Stimulated activated CD8-positive, alpha-beta memory T cell treated with anti-CD3 and anti-CD28 coated beads, Interleukin-7, amount 100 ng/mL, for 24 hours (primary cell): ENCODE measurements around the gene TMEM247.
A peak's percentile ranks its signal among the peaks of the same experiment; 100 is the strongest.
"Not testable (repeated sequence)": the region's sequence is repeated elsewhere in the genome, so short reads cannot be mapped to it uniquely, and the experiment has no call there.

Experiments
- DNase-seq: peaks from one replicate; pipeline ENCODE4 v3.0.0-alpha.2; 2020; ENCODE audit warnings: low read depth

The TMEM247 gene

DNA sequence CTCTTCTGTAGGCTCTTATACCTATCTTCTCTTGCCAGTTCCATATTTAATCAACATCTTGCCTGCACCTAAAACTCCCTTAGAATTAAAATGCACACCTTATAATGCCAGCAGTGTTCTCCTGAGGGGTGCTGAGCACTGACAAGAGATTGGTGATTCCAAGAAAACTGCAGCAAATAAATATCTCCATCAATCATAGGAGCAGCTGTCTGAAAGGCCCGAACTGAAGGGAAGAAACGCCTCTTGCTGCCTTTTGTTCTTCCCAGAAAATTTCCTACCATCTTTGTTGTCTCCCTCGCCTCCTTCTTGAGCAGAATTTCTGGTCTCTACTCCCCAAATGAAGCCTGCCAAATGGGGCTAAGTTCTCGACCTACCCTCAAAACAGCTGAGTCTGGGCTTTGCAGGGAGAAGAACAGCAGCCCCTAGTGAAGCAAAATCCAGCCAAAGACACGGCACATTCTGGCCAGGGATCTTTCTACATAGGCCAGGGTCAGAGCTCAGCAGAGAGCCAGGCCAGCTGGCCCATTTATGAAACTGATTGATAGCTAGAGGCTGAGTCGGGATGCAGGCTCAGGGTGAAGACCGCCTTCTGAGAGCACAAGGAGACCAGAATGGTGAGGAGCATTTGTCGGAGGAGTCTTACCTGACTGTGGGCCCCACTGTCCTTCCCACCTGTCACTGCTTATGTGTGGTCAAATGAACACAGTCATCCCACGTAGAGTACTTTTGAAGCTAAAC lies 20.4 kb upstream of the TMEM247 start:
- no peak for DNase-seq

GRCh38 chr2:46459694-46460093 lies 19.7 kb upstream of the TMEM247 start:
- DNase-seq, result no peak

- DNase-seq, result no peak
Measured at GRCh38 chr2:46460241-46460921, 19.0 kb upstream of the TMEM247 start.

GRCh38 chr2:46461011-46461674 lies 18.2 kb upstream of the TMEM247 start:
- DNase-seq, result peak; percentile 63

- DNase-seq, result no peak
Measured at GRCh38 chr2:46461709-46462171, 17.6 kb upstream of the TMEM247 start.

GRCh38 chr2:46462936-46463335 lies 16.4 kb upstream of the TMEM247 start:
- no peak for DNase-seq

DNA sequence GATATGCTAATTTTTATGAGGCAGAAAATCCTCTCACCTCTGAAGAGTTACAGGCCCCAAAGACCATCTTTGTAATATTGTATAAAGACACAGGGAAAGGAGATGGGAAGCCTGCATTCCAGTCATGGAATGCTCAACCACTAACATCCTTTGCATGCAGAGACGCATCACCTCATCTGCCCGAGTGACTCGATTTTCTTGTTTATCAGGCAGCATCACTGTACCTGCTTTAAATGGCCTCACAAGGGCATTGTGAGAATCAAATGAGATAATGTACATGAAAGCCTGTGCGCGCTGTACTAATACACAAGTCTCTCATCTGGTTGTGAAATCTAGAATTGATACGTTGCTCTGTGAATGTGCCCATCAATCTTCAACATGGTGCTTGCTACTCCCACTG lies 10.2 kb upstream of the TMEM247 start:
- no peak for DNase-seq

- DNase-seq, result no peak
Measured at GRCh38 chr2:46469700-46470099, 9.7 kb upstream of the TMEM247 start.

GRCh38 chr2:46470114-46470628 lies 9.2 kb upstream of the TMEM247 start:
- DNase-seq, result no peak

DNA sequence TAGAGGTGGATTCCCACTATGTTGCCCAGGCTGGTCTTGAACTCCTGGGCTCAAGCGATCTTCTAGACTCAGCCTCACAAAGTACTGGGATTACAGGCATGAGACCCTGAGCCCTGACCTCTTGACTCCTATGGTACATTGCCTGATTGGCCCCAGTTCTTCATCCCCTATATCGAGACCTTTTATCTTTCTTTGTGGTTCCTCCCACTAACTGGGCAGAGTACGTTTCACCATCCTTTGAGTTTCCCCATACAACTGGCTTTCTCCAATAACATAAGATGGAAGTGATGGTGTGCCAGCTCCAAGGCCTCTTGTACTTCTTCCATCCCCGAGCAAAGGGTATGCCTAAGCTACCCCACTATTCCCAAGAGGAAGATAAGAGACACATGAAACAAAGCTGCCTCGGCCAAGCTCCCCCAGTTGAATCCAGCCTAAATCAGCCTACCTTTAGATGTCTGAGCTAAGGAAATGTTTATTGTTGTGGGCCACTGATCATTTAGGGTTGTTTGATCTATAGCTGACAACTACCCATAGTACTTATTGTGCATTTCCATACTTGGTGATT lies 8.3 kb upstream of the TMEM247 start:
- no peak for DNase-seq

DNA sequence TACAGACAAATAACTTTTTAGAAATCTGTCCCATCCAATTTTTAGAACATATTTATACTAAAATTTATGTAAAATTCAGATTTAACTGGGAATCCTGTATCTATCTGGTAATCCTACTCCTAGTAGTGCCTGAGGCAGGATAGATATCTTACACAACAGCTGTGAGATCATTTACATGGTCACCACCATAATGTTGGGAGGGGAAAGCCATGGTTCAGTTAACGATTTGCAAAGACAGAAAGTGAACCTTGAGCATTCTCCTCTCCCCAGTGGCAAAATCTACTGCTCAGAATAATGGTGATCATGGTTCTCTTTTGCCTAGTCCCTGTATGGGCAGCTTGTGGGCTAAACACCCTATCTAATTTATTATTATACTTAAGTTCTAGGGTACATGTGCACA lies 7.7 kb upstream of the TMEM247 start:
- no peak for DNase-seq

DNA sequence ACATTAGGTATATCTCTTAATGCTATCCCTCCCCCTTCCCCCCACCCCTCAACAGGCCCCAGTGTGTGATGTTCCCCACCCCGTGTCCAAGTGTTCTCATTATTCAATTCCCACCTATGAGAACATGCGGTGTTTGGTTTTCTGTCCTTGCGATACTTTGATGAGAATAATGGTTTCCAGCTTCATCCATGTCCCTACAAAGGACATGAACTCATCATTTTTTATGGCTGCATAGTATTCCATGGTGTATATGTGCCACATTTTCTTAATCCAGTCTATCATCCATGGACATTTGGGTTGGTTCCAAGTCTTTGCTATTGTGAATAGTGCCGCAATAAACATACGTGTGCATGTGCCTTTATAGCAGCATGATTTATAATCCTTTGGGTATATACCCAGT lies 7.2 kb upstream of the TMEM247 start:
- not testable (repeated sequence) for DNase-seq

- not testable (repeated sequence) for DNase-seq
Measured at GRCh38 chr2:46477462-46477861, 1.9 kb upstream of the TMEM247 start.

GRCh38 chr2:46477925-46478324 lies 1.4 kb upstream of the TMEM247 start:
- DNase-seq, result no peak

DNA sequence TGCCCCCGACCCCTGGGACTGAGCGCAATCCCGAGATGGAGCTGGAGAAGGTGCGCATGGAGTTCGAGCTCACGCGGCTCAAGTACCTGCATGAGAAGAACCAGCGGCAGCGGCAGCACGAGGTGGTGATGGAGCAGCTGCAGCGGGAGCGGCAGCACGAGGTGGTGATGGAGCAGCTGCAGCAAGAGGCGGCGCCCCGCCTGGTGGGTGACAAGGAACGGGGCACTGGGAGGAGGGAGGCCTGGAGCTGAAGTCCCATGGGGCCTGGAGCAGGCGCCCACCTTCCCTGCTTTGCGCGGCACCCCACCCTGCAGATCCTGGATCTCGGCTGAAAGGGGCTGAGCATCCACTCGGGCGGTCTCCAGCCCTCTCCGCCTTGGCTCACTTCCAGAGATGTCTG lies 1.2 kb downstream of the TMEM247 start:
- DNase-seq, result no peak

DNA sequence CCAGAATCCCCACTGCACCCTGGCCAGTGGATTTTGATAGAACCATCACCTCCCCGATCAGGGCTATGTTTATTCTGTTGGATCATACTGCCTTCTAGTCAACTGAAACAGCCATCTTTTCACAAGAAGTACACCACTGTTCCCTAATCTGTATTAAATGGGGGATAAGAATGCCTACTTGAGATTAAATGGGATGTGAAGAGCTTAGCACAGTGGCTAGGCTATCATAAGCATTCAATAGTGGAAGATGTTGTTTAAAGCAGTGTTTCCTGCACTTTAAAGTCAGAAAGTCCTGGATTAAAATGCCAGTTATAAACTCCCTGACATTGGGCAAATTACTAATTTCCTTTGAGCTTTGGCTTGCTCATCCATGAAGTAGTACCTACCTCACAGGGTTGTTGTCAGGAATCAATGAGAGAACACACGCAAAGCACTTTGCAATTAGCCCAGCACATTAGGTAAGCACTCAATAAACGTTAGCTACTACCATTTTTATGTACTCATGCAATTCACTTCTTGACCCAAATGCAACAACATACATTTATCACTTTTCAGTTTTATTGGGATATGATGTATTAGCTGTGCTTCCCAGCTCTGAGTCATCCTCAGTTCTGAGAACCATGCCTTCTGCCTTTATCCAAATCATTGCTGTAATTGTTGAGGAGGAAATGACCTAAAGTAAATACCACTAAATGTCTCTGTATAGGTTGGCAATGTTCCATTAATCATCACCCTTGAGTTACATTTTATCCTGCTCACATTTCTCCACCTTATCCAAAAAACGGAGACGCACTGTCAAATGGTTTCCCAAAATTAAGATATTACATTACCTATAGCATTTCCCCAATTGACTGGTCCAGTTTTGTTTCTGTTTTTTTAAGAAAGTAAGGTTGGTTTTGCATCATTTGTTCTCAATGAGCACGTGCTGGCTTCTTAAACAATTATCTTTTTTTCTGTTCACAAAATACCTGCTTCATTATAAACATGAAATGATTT lies 2.1 kb downstream of the TMEM247 start:
- no peak for DNase-seq

DNA sequence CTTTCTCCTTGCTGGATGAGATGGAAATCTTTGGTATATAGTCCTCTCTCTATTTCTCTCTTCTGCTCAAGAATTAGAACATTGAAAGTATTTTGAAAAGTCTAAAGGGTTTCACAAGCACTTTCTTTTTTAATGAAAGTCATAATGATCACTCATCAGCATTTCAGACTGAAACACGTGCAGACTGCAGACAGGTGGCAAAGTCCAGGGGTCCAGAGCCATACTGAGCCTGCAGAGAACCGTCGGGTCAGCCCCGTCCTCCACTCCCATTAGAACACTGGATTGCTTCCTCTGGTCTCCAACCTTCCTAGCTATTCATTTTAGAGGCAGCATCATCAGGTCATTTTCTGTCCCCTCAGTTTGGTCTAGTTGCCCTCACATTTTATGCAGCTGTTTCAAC lies 3.1 kb downstream of the TMEM247 start:
- no peak for DNase-seq

- DNase-seq, result no peak
Measured at GRCh38 chr2:46485002-46485401, 5.6 kb downstream of the TMEM247 start.

- no peak for DNase-seq
Measured at GRCh38 chr2:46486436-46486835, 7.1 kb downstream of the TMEM247 start.

DNA sequence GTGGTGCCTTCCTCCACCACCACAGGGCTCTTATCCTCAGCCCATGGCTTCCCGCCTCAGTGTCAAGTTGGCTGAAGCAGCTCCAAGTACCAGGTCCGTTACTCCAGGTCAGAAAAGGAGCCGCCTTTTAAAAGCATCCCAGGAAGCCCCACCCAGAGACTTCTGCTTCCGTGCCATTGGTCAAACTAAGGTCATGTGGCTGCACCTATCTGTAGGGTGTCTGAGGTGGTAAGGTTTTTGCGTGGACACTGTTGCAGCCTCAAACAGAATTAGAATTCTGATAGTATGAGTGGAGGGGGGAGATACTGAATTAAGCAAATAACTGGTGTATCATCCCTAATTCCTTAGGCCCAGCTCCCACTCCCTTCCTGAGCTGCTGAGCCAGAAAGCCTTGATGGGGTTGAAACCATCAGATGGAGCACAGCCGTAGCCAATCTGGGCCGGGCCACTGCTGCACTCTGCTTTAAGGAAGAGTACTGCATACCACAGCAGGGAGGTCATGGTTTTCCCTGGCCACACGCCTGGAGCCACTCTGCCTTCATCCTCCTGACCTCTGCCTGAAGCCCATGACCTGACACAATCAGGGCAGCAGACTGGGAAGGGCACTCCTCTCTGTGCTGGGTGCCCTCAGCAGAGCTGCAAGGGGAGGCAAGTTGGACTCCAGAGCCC lies 8.4 kb downstream of the TMEM247 start:
- no peak for DNase-seq

DNA sequence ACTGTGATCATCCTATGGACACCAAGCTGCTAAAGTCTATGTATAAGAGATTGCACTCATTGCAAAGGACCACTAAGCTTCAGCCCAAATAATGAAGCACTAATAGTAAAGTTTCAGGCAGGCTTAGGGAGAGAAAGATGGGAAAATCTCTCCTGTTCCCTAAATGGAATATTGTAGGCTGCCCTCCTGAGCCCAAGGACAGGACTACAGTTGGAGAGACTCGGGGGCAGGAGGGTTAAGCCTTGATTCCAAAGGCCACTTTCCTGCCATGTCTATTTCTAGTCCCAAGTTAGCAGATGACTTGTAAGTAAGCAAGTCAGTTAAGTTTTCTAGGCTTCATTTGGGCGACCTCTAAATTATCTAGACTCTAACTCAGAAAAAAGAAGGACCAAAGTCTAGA lies 9.0 kb downstream of the TMEM247 start:
- no peak for DNase-seq
